GM19463 (cell line): Measurements from ENCODE around the gene SPANXN3.
"Not testable (repeated sequence)": the region's sequence is repeated elsewhere in the genome, so short reads cannot be mapped to it uniquely, and the experiment has no call there.

Source experiments
- ATAC-seq: cut with Tn5 transposase; IDR thresholded peaks from one replicate; pipeline ENCODE4 v1.9.1; 2021; ENCODE audit warnings: mild to moderate bottlenecking, moderate library complexity; ENCODE audit not compliant: unreplicated experiment

The SPANXN3 gene, protein sequence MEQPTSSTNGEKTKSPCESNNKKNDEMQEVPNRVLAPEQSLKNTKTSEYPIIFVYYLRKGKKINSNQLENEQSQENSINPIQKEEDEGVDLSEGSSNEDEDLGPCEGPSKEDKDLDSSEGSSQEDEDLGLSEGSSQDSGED

DNA sequence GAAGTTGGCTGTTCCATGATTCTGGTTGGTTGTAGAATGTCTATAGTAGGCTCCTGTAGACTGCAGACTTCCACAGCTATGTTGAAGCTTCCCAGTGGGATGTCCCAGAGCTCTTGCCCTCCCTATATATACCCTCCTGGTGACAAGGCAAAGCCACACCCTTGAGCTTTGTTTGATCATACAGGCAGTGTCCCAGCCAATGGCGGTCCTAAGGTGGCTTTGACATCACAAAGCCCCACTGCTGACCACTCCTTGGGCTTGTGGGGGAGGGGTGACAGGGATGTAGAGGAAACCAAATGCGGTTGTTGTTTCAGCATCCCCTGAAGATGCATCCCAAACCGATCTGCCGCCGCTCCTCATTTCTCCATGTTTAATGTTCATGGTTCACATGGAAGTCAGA is at the start of gene SPANXN3:
SPANXN3 (minus strand) TSS at position 101 of the 400 bp plus-strand sequence; CDS start at position 17, 84 bp downstream.
- not testable (repeated sequence) for ATAC-seq

GRCh38 chrX:143536176-143536575 is 18.9 kb upstream of the SPANXN3 start:
- no peak for ATAC-seq

DNA sequence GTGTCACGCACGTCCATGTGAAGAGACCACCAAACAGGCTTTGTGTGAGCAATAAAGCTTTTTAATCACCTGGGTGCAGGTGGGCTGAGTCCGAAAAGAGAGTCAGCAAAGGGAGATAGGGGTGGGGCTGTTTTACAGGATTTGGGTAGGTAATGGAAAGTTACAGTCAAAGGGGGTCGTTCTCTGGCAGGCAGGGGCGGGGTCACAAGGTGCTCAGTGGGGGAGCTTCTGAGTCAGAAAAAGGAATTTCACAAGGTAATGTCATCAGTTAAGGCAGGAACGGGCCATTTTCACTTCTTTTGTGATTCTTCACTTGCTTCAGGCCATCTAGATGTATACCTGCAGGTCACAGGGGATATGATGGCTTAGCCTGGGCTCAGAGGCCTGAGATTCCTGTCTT is 15.1 kb downstream of the SPANXN3 start:
- not testable (repeated sequence) for ATAC-seq

DNA sequence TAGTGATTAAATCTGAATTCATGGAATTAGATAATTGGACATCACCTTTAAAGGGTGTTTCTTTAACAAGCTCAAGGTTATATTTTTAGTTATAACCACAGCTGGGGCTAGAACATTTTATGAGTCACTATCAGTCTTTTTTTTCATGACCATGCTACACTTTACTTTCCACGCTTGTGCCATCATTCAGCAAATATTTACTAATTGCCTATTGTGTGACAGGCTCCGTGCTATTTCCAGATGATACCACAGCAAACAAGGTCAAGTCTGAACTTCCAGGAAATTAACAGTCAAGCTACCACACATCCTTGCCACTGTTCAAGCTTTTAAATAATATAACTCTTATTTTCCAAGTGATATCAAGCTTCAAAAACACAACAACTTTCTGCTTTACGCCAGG is 16.5 kb downstream of the SPANXN3 start:
- ATAC-seq, result no peak

DNA sequence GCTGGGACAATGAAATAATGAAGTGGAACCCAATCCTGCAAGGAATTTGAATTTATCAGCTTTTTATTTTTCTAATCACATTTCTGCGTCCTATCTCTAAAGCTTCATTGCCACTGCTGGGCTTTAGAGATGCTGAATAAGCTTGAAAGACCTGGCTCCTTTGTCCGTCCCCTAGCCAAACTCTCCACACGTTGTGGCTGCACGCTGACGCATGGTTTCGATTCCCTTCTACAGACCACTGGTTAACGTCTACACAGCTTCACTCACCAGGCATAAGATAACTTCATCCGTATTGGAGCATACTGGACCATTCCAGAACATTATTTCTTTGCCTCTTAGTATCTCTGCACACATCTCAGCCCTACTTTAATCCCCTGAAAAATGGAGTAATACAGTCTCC is 31.2 kb downstream of the SPANXN3 start:
- no peak for ATAC-seq

- no peak for ATAC-seq
Observed at GRCh38 chrX:143476751-143477150, 40.5 kb downstream of the SPANXN3 start.

DNA sequence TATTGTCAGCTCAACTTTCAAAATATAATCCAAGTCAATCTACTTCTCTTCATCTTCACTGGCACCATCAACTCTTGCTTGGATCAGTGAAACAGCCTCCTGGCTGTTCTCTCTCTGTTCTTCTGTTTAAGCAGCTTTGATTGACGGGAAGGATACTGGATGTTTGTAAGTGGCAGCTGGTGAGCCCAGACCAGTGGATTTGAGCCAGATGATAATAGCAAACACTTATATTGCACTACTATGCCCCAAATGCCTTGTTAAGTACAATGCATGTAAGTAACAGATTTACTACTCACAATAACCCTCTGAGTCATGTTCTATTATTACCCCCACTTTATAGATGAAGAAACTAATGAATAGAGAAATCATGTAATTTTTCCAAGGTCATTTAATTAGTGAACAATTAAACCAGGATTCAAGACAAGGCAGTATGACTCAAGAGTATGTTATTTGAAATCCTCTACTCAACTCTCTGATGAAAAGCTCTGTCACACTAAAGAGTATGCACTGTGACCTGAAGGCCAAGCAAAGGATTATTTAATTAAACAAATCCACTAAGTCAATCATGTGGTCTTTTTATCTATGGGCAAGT is 44.8 kb downstream of the SPANXN3 start:
- ATAC-seq, result no peak

DNA sequence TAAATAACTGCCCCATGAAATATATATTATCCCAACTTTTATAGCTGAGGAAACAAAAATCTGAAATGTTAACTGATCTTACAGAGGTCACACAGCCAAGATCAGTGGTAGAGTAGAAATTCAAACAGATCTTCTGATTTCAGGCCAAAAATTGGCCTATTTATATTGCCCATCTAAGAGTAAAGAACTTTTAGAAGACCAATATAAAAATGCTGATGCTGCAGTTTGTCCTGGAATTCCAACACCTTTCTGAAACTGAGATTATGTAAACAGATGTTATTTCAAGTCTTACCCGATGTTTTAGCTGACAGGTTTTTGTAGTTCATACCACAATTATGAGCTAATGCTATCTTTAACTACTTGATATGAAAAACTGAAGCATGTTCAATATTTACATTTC is 51.1 kb downstream of the SPANXN3 start:
- ATAC-seq, result no peak

- ATAC-seq, result no peak
Observed at GRCh38 chrX:143462696-143463095, 54.6 kb downstream of the SPANXN3 start.

GRCh38 chrX:143461606-143462005 is 55.7 kb downstream of the SPANXN3 start:
- ATAC-seq, result no peak
